Measurements from ENCODE around the gene FRS3.

Gene FRS3

DNA sequence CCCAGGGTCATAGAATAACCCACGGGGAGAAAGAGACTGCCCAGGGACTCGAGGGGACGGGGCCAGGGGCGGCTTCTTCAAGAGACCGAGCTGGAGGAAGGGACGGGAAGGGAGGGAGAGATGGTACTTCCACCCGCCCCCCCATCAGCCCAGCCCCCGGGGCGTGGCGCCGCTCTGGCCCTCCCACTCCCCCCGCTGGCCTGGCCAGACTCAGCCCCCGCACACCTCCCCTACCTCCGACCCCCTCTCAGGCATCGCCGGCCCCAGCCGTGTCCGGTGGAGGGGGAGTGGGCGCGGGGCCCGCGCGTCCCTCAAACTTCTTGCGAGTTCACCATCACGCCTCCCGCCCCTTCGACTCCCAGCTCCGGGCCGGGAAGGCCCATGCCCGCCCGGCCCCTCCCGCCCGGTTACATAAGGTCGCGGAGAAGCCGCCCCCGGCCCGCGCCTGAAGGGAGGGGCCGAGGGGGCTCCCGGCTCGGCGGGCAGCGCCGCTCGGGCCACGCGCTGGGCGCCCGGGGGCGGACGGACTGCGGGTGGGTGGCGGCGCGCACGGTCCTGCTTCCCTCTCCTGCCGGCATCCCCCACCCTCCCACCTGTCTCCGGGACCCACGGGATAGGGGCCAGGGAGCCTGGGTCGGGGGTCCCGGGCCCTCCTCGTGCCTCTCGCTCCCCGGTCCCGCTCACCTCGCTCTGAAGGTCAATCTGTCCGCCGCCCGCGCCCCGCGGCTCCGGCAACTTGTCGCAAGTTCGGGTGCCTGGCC, 44.9 kb downstream of the FRS3 start:
- peak overlapping the region; percentile 75 for H3K4me3 Mint-ChIP-seq
- DNase-seq: peak; percentile 80
- H3K9me3 Mint-ChIP-seq: no peaks in the 10 kb centered on the region
- H3K27ac Mint-ChIP-seq: peak overlapping the region; percentile 18
- H3K27me3 Mint-ChIP-seq: no peaks in the 10 kb centered on the region
- peaks cover 39% of the 10 kb centered on the region for H3K4me1 Mint-ChIP-seq (ENCODE audit: low read depth)
- no peaks in the 10 kb centered on the region for H3K36me3 Mint-ChIP-seq (ENCODE audit: low read depth)

GRCh38 chr6:41733707-41734665, 45.7 kb downstream of the FRS3 start:
- H3K27ac Mint-ChIP-seq: peak overlapping the region; percentile 50
- H3K27me3 Mint-ChIP-seq: no peaks in the 10 kb centered on the region
- H3K4me3 Mint-ChIP-seq: peak overlapping the region; percentile 81
- no peaks in the 10 kb centered on the region for H3K9me3 Mint-ChIP-seq
- H3K4me1 Mint-ChIP-seq (ENCODE audit: low read depth): peaks cover 42% of the 10 kb centered on the region
- H3K36me3 Mint-ChIP-seq (ENCODE audit: low read depth): no peaks in the 10 kb centered on the region
- peak; percentile 72 for DNase-seq

GRCh38 chr6:41733360-41733706, 46.4 kb downstream of the FRS3 start:
- Mint-ChIP-seq H3K27me3 (no peaks in the 10 kb centered on the region), H3K9me3 (no peaks in the 10 kb centered on the region), H3K4me3 (peak overlapping the region; percentile 81), H3K27ac (peak overlapping the region; percentile 50), H3K36me3 (ENCODE audit: low read depth) (no peaks in the 10 kb centered on the region), H3K4me1 (ENCODE audit: low read depth) (peaks cover 42% of the 10 kb centered on the region)
- DNase-seq: no peak

- H3K27ac Mint-ChIP-seq: peak overlapping the region; percentile 50
- peak; percentile 70 for DNase-seq
- H3K4me1 Mint-ChIP-seq (ENCODE audit: low read depth): peaks cover 42% of the 10 kb centered on the region
- no peaks in the 10 kb centered on the region for H3K36me3 Mint-ChIP-seq (ENCODE audit: low read depth)
- no peaks in the 10 kb centered on the region for H3K27me3 Mint-ChIP-seq
- no peaks in the 10 kb centered on the region for H3K9me3 Mint-ChIP-seq
- peak overlapping the region; percentile 81 for H3K4me3 Mint-ChIP-seq
Measured at GRCh38 chr6:41732591-41733359, 46.9 kb downstream of the FRS3 start.

GRCh38 chr6:41732149-41732548, 47.6 kb downstream of the FRS3 start:
- DNase-seq: no peak
- peak overlapping the region; percentile 50 for H3K27ac Mint-ChIP-seq
- H3K4me3 Mint-ChIP-seq: peak overlapping the region; percentile 81
- no peaks in the 10 kb centered on the region for H3K36me3 Mint-ChIP-seq (ENCODE audit: low read depth)
- peaks cover 42% of the 10 kb centered on the region for H3K4me1 Mint-ChIP-seq (ENCODE audit: low read depth)
- H3K27me3 Mint-ChIP-seq: no peaks in the 10 kb centered on the region
- H3K9me3 Mint-ChIP-seq: no peaks in the 10 kb centered on the region

GRCh38 chr6:41731561-41732086, 48.1 kb downstream of the FRS3 start:
- Mint-ChIP-seq H3K4me3 (no peak overlapping the region), H3K27me3 (no peaks in the 10 kb centered on the region), H3K36me3 (ENCODE audit: low read depth) (no peaks in the 10 kb centered on the region), H3K4me1 (ENCODE audit: low read depth) (peaks cover 47% of the 10 kb centered on the region), H3K27ac (no peak overlapping the region), H3K9me3 (no peaks in the 10 kb centered on the region)
- no peak for DNase-seq

DNA sequence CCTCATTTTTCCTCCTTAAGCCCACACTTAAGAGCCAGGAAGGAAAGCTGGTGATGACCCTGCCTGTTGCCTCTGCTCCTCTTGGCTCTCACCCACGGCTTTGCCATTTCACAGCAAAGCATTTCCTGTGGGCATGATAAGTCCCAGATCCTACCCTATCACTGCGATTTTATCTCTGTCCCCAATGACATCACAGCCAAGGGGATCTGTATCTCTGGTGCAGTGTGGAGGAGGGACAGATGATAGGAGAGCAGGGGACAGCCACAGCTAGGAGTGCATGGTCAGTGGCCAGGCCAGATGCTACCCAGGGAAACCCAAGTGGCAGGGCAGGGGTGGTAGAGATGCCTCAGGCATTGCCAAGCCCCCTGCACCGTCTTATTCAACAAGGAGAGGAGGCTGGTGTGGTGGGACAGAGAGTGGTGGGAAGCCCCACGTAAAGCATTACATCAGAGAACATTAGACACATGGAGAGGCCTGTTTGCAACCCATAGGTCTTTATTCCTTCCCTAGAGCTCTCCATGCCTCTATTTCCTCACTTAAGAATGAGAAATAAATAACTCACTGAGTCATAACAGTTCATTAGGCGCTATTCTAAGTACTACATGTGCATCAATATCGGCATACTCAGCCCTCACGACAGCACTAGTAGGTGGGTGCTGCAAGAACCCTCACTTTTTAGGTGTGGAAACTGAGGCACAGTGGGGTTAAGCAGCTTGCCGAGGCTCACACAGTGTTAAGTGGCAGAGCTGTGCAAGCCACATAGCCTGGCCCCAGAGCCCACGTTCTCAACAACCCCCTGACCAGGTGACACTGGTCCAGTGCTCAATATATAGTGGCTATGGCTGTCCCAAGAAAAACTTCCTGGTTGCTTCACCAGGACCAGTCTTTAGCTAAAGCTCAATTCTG, 48.9 kb downstream of the FRS3 start:
- no peak for DNase-seq
- Mint-ChIP-seq H3K4me3 (no peak overlapping the region), H3K4me1 (ENCODE audit: low read depth) (peaks cover 45% of the 10 kb centered on the region)

GRCh38 chr6:41729624-41730023, 50.1 kb downstream of the FRS3 start:
- Mint-ChIP-seq H3K27me3 (no peaks in the 10 kb centered on the region), H3K4me3 (no peak overlapping the region), H3K27ac (no peak overlapping the region), H3K4me1 (ENCODE audit: low read depth) (peaks cover 43% of the 10 kb centered on the region), H3K9me3 (no peaks in the 10 kb centered on the region), H3K36me3 (ENCODE audit: low read depth) (no peaks in the 10 kb centered on the region)
- DNase-seq: no peak

More for the DNA sequence above, 48.9 kb downstream of the FRS3 start:
- Mint-ChIP-seq H3K27ac (no peak overlapping the region), H3K36me3 (ENCODE audit: low read depth) (no peaks in the 10 kb centered on the region), H3K9me3 (no peaks in the 10 kb centered on the region), H3K27me3 (no peaks in the 10 kb centered on the region)

DNA sequence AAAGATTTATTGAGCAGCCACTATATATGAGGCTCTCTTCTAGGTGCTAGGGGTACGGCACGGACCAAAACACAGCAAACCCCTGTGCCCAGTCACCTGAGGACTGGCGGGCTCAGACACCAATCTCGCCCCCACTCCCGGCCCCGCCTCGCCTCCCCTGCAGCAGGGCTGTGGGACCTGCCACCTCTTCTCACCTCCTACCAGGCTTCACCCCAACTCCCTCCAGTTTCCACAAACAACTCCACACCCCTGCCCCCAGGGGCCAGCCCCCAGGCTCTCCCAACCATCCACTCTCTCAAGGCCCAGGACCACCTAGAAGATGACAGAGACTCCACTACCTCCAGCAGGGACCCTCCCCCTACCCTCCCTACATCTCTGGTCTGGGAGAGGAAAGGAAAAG, 50.7 kb downstream of the FRS3 start:
- H3K27me3 Mint-ChIP-seq: no peaks in the 10 kb centered on the region
- H3K4me3 Mint-ChIP-seq: no peak overlapping the region
- no peak for DNase-seq
- H3K27ac Mint-ChIP-seq: no peak overlapping the region
- peaks cover 42% of the 10 kb centered on the region for H3K4me1 Mint-ChIP-seq (ENCODE audit: low read depth)
- H3K36me3 Mint-ChIP-seq (ENCODE audit: low read depth): no peaks in the 10 kb centered on the region
- no peaks in the 10 kb centered on the region for H3K9me3 Mint-ChIP-seq

DNA sequence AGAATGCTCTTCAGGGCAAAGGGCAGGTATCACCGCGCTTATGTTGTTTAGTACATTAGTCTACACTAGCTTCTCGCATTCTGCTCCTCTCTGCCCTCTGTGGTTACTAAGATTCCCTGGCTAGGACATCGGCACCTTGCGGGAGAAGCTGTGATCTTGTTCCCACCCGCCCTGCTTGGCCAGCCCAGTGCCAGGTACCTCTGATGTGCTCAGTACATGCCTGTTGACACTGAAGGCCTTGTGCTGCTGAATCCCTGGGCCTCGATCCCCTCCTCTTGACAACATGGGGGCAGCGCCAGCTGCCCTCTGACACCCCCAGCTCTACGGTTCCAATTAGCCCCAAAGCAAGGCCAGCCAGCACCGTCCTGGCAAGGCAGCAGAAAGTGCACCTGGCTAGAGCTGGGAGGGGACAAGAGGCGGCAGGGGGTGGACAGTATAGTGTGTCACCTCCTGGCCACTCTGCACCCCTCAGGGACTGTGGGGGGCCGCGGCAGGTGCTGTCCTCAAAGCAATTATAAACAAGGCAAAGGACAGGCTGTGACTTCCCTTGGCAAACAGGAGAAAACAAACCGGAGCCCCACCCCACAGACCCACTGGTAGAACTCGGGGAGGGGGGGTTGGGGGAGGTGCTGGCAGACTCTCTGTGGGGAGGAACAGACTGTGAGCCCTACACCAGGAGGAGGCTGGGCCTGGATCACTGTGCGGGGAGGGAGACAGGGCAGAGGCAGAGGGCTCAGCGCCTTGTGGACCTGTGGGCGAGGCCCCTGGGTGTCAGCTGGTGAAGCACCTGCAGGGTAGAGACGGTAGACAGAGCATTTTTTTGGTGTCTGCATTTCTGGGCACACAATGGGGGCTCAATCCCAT, 51.4 kb downstream of the FRS3 start:
- peaks cover 36% of the 10 kb centered on the region for H3K4me1 Mint-ChIP-seq (ENCODE audit: low read depth)
- H3K27me3 Mint-ChIP-seq: no peaks in the 10 kb centered on the region
- no peak overlapping the region for H3K27ac Mint-ChIP-seq
- no peaks in the 10 kb centered on the region for H3K36me3 Mint-ChIP-seq (ENCODE audit: low read depth)
- no peaks in the 10 kb centered on the region for H3K9me3 Mint-ChIP-seq
- DNase-seq: no peak
- no peak overlapping the region for H3K4me3 Mint-ChIP-seq

DNA sequence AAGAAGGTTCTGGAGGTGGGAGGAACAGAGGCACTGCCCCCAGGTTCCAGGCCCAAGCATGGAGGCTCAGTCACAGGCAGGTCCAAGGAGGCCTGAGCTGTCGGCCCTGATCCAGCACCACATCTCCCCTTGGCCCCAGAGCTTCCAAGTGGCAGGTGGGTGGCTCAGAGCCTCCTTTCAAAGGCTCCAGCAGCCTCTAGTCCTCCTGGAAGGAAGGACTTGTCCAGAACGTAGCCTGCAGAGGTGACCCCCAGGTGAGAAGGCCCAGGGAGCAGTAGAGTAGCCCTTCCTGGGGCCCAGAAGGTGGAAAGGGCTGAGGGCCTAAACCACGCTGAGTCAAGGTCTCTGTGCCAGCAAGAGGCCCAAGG, 52.0 kb downstream of the FRS3 start:
- H3K27me3 Mint-ChIP-seq: no peaks in the 10 kb centered on the region
- peaks cover 30% of the 10 kb centered on the region for H3K4me1 Mint-ChIP-seq (ENCODE audit: low read depth)
- H3K27ac Mint-ChIP-seq: no peak overlapping the region
- DNase-seq: no peak
- H3K36me3 Mint-ChIP-seq (ENCODE audit: low read depth): no peaks in the 10 kb centered on the region
- H3K4me3 Mint-ChIP-seq: no peak overlapping the region
- H3K9me3 Mint-ChIP-seq: no peaks in the 10 kb centered on the region

DNA sequence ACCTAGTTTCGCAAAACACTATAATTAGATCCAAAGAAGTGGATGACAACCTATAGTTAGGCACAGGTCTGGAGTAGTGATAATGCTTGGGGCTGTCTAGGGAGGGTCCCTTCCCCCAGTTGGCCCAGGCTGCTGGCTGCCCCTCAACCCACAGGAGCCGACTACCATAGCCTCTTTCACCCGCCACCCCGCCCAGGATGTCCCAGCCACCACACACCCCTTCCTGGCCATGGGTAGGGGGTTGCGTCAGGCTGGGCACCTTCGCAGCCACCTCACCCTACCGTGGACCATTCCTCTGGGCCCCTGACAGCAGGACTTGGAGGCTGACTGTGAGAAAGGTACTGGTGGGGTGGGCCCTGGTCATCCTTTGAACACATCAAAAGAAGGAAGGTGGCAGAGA, 52.8 kb downstream of the FRS3 start:
- peaks cover 26% of the 10 kb centered on the region for H3K4me1 Mint-ChIP-seq (ENCODE audit: low read depth)
- no peaks in the 10 kb centered on the region for H3K27me3 Mint-ChIP-seq
- no peaks in the 10 kb centered on the region for H3K9me3 Mint-ChIP-seq
- no peak overlapping the region for H3K4me3 Mint-ChIP-seq
- no peak for DNase-seq
- no peaks in the 10 kb centered on the region for H3K36me3 Mint-ChIP-seq (ENCODE audit: low read depth)
- H3K27ac Mint-ChIP-seq: peak overlapping the region; percentile 24

Data from activated T-cell treated with anti-CD3 and anti-CD28 coated beads, Interleukin-2, amount 50 U/mL, for 24 hours (primary cell).